Activated CD8-positive, alpha-beta memory T cell treated with anti-CD3 and anti-CD28 coated beads for 4 hours (primary cell): ENCODE data around the gene PLXNB1.
"Not testable (repeated sequence)": the region's sequence is repeated elsewhere in the genome, so short reads cannot be mapped to it uniquely, and the experiment has no call there.

Experiments
- DNase-seq, 2 donors: peaks; one replicate each; pipeline ENCODE4 v3.0.0-alpha.2; 2020; ENCODE audit warnings: low read depth in 2 of 2

Gene PLXNB1

DNA sequence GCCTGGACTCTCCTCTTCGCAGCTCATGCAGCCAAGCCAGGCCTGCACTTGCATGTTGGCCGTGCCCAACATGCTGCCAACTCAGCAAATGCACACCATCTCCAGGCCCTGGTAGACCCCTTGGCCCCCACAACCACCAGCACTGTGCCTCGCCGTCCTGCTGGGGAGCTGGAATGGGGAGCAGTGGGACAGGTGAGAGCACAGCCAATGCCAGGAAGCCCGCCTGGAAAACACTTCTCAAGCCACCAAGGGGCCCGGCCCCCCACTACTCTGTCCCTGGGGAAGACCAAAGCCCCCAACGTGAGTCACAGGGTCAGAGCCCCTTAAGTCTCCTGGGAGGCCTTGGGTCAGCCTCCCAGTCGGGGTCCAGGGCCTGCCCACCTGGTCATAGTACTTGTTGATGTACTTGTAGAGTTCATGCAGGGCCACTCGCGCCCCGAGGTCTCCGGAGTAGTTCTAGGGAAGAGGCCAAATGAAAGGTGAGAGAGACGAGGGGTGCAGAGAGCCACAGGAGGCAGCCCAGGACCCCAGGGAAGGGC, 24.5 kb downstream of the PLXNB1 start:
- no peak for DNase-seq

DNA sequence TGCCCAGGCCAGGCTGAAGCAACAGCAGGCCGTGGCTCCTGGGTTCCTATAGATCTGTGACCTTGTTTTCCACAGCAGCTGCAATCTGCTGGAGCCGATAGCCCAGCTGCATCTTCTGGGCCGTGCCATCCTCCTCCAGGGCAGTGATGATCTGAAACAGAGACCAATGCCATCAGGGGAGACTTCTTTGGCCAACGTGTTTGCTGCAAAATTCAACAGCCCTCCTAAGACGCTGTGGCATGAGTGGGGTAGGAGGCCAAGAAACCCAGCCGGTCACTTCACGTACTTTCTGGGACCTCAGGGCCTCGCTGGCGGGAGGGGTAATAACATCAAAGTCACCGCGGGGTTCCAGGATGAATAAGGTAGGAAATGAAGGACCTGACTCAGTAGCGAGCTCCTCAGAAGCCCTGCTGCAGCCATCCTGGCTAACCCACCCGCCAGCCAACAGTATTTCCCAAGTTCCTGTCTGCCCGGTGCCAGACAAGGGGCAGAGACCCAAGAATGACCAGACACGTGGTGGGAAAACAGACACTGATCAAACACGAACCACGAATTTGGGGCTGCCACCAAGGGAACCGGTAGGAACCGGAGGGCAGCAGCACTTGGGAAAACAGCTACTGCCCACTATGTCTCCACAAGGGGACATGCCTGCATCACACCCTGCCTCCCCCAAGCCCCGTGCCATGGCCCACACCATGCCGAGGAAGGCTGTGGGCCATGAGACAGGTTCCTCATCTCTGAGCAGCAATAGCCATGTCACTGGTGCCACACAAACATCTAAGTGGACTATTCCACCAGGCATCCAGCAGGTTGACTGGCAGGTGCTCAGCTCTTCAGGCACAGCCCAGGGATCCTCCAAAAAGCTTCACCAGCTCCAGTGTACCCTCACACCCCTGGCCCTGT, 25.2 kb downstream of the PLXNB1 start:
- no peak for DNase-seq

DNA sequence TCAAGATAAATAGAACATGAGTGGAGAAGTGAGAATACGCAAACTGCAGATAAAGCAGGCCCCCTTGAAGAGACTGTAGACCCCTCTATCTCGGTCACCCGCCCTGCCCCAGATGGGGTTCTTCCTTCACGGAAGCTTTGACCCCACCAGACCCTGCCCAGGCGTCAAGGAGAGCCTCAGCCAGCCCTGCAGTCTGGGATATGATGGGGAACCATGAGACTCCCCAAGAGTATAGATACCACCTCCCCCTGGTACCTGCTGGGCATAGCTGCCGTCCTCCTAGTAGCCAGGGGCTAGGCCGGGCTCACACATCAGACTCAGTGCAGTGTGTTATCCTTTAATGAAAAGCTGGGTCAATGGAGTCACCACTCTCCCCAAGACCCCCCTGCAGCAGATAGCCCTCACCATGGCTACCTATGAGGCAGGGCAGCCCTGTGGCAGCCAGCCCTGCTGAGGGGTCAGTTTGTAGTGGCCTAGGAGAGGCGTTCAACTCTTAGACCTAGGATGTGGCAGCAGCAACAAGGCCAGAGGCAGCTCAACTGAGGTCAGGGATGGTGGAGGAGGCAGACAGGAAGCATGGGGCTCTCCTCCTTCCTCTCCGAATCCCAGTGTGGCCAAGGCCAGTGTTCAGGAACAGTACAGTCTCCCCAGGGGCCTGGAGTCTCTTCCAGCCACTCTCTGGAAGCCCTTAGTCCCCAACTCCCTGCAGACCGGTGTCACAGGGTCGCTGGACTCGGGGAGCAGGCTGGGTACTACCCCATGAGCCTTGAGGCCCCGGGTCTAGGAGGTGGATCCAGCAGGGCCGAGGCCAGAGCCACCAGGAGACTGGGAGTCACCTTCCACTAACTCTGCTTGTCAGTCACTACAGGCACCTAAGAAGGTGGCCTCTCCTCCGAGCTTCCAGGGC, 26.1 kb downstream of the PLXNB1 start:
- no peak for DNase-seq

DNA sequence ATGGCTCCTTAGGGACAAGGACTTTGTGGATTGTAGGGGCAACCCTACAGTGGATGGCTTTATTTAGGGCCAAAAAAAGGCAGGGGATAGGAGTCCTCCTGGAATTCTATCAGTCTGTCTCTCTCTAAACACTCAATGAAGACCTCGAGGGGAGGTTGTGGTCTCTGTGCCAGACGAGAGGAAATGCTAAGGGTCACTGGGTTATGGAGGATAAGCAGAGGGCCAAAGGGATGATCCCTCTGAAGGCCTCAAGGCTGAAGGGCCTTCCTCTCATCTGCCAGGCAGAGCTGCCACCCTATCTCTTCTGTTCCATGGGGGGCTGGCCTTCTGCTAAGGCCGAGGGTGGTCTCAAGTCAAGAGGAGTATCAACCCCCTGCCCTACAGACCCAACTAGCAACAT, 27.0 kb downstream of the PLXNB1 start:
- DNase-seq, result no peak

DNA sequence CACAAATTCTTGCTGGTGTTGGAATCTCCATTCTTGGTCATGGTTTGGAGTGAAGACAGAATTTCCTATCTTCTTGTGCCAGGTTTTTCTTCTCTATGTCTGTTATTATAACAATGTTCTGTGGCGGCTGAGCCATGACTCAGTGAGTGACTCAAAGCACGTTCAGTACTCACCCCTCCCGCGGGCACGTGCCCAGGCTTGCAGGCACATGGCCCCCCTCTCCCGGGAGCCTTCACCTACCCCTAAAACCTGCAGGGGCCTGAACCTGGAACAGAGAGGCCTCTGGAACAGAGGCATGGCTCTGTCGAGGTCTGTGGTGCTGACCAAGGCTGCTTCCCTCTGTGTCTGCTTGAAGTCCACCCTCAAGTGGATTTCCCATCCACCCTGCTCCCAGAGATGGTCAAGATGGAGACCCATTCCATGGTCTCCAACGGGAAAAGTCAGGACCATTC, 27.6 kb downstream of the PLXNB1 start:
- no peak for DNase-seq

DNA sequence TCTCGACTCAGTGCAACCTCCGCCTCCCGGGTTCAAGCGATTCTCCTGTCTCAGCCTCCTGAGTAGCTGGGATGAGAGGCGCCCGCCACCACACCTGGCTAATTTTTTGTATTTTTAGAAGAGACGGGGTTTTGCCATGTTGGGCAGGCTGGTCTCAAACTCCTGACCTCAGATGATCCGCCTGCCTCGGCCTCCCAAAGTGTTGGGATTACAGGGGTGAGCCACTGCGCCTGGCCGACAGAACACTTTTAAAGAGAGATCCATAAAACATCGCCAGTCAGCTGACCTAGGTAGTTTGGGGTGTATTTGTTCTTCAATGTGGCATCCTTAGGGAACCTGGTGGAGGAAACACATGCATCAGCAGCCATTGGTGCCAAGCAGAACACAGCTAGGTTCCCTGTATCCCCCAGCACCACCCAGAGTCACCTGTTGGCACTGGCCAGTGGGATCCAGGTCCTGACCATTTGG, 28.4 kb downstream of the PLXNB1 start:
- DNase-seq, result not testable (repeated sequence)

DNA sequence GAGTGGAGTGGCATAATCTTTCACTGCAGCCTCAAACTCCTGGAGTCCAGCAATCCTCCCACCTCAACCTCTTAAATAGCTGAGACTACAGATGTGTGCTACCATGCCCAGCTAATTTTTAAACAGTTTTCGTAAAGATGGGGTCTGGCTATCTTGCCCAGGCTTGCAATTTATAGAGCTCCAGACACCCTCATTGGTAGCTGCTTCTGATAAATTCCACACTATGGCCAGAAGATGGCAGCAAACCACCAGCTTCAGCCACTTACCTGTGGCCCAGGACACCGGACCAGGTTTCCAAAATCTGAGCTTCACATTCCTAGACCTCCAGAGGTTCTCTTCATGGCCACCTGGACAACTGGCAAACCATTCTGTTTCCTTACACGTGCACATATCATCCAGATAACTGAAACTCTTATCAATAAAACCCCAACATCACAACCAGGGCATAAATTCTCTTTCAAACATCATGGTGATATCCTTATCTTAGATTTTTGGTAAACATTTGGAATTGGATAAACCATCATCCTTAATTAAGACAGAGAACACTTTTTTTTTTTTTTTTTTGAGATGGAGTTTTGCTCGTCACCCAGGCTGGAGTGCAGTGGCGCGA, 29.0 kb downstream of the PLXNB1 start:
- peak; percentile 9 to 48 for DNase-seq

DNA sequence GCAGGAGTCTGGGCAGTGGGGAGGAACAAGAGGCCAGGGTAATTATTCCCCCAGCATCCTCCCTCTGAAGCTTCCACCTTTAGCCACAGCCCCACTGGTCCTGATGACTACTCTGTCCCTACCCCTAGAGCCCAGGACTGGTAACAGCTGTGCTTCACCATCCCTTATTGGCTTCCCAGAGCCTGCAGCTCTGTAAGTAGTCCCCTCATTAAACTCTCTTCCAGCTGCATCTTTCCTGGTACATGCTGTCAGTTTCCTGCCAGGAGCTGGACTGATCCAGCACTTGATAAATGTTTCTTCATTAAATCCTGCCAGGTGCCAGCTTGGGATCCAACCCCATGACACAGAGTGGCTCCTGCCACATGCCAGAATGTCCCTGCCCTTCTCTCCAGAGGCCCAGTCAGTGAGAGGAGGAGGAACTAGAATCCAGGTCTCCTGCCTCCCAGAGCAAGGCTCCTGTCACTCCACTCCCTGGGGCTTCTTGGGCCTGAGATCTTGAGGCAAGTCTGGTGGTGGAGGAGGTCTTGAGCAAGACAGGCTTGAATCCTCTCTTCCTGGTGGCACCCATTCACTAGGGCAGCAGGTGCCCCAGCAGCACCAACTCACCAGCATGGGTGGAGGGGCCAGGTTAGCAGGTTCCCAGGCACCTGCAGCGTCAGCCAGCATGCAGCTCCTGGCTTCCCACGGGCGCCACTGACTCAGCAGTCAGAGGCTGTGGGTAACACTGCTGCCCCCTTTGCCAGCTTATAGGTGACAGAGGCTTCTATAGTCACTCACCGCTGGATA, 30.3 kb downstream of the PLXNB1 start:
- no peak for DNase-seq

DNA sequence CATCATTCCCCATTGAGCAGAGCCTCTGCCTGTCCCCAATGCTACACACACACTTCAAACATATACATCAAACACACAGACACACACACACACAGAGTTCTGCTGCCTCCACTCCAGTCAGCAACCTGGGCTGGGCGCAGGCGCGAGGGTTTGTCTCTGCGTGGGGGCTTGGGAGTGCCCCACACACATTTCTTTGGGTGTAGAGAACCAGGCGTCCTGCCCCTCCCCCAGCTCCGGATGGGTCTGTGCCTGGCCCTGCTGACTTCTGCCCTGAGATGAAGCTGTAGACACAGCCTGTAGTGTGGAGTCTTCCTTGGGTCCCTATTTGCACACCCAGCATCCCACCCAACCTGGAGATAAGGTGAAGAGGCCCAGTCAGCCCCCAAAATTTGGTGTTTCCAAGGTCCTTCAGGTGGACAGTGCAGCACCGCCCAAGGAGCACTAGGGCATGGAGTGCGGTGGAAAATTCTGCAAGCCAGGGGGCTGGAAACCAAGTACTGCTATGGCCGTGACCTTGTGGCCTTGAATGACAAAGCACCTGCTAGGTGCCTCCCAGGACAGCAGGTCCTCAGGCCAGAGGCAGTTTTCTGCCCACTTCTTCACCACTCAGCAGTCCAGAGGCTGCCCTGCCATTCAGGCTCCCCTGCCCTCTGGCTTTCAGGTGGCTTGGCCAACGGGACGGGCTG, 31.0 kb downstream of the PLXNB1 start:
- DNase-seq, result no peak

DNA sequence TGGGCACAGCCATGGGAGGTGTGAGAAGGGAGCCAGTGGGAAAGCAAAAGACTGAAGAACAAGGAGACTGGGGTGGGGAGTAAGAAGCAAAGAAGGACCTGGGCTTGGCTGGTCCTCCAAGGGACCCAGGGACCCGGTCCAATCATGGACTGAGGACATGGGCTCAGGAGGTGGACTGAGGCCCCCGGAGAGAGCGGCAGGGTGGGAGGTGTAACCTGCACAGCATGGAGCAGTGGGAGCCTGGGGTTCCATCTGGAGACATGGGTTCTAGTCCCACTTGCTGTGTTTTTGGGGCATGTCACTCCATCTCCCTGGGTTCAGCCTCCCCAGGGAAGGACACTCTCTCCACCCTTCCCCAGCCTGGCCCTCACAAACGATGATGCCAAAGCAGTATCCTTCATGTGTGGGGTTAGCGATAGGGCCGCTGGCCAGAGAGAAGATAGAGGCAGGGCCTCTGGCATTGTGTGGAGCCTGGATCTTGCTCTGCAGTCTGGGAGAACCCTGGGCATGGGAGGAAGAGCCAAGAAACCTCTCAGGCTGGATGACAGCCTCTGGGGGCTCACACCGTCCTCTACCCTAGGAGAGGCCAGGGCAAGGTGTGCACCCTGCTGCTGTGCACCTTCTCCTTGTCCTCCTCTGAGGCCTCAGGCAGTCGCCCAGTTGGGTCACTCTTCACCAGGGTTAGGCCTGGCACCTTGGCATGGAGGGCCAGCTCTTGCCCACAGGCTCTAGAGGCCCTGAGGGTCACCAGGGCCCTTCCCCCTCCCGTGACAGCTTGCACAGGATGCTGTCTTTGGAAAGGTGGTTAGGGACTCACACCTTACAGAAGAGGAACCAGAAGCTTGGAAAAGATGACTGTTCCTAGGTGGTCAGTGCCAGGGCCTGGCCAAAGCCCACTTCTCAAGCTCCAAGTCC, 31.9 kb downstream of the PLXNB1 start:
- DNase-seq, result no peak

DNA sequence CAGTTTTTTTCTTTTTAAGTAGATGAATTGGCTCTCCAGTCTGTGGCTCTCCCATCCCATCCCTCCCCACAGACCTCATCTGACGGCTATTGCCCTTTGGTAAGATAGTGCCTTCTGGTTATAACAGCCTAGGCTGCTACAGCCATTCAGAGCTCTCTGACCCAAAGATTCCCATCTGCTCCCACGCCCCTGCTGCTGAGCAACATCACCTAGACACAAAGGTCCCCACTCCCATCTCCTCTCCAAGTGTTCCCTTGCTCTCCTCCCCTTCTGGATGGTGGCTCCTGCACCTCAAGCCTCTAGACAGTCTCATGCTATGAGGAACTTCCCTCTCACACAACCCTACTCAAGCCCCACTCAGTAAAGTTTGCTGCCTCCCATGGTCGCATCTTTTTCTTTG, 34.2 kb downstream of the PLXNB1 start:
- no peak for DNase-seq

DNA sequence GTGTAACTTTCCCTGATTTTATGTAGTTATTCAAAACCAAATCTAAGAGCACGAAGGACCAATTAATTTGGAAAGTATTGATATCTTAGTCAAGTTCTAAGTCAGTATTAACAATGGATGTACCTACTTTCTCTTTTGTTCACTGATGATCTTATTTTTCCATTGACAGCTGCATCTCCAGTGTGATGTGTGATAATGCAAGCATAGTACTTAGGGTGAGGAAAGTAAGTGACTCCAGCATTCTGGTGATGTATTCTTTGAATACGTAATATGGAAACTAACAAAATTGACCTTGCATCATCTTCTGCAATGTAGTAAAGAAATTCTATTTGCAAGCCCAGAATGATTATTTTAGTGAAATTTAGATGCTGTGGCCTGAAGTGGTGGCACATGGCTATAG, 35.5 kb downstream of the PLXNB1 start:
- DNase-seq, result no peak

DNA sequence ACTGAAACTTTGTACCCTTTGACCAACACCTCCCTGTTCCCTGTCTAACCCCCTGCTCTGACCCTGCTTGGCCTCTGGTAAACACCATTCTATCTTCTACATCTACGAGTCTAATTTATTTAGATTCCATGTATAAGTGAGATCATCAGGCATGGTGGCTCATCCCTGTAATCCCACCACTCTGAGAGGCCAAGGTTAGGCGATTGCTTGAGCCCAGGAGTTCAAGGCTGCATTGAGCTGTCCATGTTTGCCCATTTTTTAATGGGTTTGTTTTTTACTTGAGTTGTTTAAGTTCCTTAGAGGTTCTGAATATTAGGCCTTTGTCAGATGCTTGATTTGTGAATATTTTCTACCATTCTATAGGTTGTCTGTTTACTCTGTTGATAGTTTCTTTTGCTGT, 40.9 kb downstream of the PLXNB1 start:
- no peak for DNase-seq

DNA sequence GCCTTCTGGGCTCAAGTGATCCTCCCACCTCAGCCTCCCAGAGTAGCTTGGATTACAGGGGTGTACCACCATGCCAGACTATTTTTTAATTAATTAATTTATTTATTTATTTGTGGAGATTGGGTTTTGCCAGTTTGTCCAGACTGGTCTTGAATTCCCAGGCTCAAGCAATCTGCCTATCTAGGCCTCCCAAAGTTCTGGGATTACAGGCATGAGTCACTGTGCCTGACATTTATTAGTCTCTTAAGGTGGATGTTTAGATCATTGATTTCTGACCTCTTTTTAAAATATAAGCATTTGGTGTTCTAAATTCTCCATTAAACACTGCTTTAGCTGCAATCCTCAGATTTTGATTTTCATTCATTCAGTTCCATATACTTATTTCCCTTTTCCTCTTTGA, 42.3 kb downstream of the PLXNB1 start:
- DNase-seq, result no peak

DNA sequence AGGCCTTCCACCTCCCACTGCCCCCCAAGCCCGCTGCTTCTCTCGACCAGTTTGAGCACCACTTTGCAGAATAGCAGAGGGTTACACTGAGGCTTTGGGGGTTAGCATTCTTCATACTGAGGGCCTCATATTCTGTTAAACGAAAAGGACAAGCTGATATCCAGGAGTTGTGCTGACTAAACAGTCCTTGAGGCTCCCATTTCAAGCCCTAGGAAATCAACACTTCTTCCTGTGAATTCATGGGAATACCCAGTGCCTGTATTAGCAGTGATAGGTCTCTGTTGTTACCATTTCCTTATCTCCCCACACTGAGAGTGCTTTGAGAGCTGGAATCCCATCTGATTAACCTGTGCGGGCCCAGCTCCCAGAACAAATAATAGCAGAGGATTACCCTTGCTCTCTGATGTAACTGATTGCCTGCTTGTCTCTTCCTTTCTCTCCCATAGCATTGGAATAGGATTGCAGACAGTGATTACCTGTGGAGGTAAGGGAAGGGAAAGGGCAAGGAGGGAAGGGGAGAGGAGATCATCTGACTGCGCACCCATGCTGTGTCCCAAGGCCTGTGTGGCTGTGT, 56.9 kb downstream of the PLXNB1 start:
- no peak for DNase-seq

DNA sequence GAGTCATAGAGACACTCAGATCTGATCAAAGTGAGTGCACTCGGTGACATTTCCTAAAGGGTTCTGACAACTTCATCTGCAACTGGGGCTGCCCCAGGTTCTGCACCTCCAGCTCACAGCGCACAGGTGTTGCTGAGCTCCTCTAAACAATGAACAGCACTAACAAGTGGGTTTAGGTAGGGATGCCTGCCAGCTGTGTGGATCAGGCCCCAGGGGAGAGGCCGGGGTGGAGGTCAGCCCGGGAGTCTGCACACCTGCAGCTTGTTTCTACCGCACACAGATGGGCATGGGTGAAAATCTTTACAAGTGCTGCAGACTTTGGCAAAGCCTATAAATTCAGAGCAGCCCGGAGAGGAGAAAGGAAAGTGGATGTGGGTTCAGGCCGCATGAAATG, 57.5 kb downstream of the PLXNB1 start:
- DNase-seq, result no peak

DNA sequence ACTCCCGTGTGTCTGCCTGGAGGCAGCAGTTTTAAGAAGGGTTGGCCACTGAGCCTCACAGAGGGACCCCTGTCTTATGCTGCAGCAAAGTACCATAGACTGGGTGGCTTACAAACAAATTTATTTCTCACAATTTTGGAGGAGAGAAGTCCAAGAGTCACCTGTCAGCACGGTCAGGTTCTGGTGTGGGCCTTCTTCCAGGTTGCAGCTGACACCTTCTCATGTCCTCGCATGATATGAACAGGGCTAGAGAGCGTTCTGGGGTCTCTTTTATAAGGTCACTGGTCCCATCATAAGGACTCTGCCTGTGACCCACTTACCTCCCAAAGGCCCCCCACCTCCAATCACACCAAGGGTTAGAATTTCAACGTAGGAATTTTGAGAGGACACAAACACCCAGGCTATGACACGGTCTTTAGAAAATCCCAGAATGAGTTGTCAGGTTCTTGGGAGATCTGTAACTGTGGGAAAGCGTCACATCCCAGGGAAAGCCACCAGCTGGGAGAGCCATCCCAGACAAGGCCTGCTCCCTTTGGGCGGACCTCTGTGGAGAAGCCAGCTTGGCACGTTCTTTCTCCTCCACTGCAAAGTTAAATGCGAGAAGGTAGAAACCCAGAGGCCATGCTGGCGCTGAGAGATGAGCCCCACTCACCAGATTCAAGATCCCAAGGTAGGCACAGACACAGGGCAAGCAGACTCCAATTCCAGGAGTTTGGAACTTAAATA, 58.1 kb downstream of the PLXNB1 start, which contains the start of gene FBXW12:
Gene FBXW12 (plus strand): TSS at position 569 of the 726 bp plus-strand sequence. CDS start 549 bp downstream, outside the sequence.
- DNase-seq, result no peak

DNA sequence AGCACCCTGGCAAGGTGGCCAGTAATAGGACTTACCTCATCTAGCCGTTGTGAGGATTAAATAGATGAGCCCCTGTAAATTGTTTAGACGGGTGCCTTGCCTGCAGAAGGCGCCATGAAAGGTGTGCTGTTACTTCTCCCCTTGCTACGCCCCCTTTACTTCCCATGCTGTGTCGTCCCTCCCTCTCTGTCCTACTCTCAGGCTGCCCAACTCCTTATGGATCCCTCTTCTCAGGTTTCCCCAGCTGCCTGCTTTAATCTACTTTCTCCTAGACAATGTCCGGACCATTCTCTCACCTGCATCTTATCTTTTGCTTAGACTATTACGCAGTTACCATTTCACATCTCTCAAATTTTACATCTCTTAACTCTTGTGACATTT, 59.6 kb downstream of the PLXNB1 start:
- DNase-seq, result no peak
